ENCODE measurements around the gene RILPL1.
"Not testable (repeated sequence)": the region's sequence is repeated elsewhere in the genome, so short reads cannot be mapped to it uniquely, and the experiment has no call there.

The RILPL1 gene

DNA sequence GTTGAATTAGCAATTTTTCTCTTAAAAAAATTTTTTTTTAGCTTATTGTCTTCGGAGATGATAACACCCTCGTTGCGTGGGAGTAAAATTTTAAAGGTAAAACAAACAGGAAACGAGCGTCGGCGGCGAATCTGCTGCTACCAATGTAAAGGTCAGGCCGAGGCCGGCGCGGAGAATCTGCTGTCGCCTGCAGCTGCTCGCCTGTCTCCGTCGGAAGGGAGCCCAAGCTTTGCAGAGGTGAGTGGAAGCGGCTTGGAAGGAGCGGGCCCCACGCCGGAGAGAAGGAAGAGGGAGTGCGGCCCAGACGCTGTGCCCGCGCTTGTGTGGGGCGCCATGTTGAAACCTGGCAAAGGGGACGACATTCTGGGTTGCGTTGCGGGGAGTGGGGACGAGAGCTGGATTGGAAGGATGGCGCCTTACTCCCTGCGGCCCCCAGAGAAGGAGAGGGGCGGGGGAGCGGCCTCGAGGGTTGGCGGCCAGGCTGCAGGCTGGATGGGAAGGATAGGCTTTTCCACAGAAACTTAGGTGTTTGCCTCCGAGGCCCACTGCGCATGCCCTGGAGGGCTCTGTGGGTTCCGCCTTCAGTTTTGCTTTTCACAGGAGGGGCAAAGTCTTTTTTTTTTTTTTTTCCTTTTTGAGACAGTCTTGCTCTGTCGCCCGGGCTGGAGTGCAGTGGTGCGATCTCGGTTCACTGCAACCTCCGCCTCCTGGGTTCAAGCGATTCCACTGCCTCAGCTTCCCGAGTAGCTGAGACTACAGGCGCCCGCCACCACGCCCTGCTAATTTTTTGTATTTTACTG, 75.3 kb downstream of the RILPL1 start, which contains the start of gene SNRNP35:
SNRNP35 (plus strand) TSS at position 160 of the 800 bp plus-strand sequence. CDS start 7,402 bp downstream, outside the sequence.
- DNase-seq: peak; percentile 64 to 83 (median 81)

DNA sequence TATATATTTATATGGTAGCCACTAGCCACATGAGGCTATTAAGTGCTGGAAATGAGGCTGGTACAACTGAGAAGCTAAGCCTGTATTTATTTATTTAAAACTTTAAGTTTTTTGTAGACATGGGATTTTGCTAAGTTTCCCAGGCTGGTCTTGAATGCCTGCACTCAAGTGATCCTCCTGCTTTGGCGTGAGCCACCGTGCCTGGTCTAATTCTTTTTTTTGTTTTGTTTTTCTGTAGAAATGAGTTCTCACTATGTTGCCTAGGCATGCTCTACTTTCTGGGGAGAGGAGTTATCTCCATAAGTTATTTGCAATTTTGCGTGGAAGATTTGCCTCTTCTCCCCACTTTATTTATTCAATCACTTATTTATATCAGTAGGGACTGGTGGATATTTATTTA, 80.4 kb downstream of the RILPL1 start:
- DNase-seq: no peak

DNA sequence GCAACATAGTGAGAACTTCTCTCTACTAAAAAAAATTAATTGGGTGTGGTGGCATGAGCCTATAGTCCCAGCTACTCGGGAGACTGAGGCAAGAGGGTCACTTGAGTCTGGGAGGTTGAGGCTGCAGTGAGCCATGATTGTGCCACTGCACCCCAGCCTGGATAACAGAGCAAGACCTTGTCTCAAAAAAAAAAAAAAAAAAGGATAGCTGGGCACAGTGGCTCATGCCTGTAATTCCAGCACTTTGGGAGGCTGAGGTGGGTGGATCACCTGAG, 81.3 kb downstream of the RILPL1 start:
- not testable (repeated sequence) for DNase-seq

DNA sequence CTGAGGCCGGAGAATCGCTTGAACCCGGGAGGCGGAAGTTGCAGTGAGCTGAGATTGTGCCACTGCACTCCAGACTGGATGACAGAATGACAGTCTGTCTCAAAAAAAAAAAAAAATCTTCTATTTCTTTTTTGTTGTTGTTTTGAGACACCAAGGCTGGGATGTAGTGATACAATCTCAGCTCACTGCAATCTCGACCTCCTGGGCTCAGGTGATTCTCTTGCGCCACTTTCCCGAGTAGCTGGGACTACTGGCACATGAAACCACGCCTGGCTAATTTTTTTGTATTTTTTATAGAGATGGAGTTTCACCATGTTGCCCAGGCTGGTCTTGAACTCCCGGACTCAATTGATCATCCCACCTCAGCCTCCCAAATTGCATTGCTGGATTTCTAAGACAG, 82.9 kb downstream of the RILPL1 start:
- DNase-seq: no peak

DNA sequence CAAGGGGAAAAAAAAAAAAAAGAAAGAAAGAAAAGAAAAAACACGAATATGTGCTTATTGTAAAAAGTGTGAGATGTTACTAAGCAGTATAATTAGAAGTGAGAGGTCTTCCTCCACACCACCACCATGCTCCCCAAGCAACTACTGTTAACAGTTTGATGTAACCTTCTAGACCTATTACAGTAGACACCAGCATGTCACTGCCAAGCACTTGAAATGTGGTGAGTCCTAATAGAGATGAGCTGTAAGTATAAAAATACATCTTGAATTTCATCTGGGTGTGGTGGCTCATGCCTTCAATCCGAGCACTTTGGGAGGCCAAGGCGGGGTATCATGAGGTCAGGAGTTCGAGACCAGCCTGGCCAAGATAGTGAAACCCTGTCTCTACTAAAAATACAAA, 83.7 kb downstream of the RILPL1 start:
- DNase-seq: no peak

DNA sequence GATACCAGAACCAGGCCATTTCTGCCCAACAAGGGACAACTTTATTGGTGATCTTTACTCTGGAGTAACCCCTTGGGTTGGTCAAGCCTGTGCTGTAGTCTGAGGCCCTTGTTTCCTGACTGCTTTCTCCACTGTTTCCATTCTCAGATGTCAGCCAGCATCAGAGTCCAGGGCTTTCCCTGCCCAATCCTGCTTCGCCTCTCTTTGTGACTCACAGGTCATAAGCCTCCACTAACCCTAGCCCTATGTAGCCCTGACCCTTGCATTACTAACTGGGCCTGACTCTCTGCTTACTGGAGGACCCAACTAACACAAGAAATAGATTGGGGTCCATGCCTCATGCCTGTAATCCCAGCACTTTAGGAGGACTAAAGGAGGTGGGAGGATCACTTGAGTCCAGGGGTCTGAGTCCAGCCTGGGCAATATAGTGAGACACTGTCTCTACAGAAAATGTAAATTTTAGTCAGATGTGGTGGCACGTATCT, 84.2 kb downstream of the RILPL1 start:
- no peak for DNase-seq

DNA sequence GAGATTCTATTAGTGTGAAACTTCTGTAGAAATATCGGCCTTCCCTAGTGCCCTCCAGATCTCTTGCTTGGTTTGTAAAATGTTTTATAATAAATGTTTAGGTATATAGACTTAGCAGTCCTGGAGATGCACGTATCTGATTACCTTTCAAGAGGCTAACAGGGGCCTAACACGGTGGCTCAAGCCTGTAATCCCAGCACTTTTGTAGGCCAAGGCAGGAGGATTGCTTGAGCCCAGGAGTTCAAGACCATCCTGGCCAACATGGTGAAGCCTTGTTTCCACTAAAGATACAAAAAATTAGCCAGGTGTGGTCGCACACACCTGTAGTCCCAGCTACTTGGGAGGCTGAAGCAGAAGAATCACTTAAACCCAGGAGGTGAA, 87.2 kb downstream of the RILPL1 start:
- DNase-seq: no peak

DNA sequence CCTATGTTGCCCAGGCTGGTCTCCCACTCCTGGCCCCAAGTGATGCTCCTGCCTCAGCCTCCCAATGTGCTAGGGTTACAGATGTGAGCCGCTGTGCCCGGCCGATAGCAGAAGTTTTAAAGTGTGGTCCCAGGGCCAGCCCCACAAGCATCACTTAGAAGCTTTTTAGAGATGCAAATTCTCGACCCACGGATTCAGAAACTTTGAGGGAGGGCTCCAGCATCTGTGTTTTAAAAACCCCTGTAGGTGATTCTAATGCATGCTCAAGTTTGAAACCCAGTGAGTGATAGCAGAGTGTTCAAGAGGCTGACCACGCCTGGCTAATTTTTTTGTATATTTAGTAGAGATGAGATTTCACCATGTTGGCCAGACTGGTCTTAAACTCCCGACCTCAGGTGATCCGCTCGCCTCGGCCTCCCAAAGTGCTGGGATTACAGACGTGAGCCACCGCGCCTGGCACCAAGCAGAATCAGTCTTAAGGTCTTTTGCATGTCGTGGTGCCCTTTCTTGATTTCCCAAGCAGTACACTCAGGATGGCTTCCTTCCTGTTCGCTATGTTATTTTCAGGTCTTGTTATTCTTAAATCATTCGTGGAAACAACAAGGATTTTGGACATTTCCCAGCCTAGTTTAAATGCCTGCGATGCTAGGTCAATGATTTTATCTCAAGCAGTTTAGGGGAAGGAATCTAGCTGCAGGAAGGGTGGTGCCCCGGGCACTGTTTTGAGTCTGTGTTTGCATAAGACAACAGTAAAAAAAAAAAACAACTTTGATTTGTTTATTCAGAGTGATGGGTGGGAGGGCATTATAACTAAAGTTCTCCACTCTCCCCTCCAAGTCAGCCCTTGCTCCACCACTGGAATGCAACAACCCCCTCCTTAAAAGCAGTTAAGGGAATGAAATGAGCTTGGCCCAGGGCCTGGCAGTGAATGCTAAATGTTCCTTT, 87.9 kb downstream of the RILPL1 start:
- DNase-seq: no peak

DNA sequence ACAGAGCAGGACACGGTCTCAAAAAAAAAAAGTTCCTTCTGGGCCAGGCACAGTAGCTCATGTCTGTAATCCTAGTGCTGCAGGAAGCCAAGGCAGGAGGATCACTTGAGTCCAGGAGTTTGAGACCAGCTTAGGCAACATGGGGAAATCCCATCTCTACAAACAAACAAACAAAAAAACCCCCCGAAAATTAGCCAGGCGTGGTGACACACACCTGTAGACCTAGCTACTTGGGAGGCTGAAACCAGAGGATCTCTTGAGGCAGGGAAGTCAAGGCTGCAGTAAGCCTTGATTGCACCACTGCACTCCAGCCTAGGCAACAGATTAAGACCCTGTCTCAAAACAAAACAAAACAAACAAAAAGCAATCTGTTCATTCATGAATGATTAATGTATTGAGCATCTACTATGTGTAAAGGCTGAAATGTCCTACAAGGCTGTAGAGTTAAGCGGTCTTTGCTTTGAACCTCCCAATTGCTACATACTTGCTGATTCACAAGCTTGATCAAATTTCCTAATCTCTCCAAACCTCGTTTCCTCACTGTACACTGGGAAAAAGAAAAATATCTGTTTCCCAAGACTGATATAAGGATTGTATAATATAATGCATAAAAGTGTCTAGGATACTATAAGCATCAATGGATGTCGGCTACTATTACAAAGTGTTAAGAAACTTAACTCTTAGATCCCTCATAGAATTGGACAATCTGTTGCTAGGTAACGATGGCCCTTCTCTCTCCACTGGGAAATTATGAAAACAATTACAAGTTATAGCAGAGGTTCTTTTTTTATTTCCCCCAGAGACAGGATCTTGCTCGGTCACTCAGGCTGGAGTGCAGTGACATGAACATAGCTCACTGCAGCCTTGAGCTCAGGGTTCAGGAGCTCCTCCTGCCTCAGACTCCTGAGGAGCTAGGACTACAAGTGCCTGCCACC, 89.2 kb downstream of the RILPL1 start:
- no peak for DNase-seq

DNA sequence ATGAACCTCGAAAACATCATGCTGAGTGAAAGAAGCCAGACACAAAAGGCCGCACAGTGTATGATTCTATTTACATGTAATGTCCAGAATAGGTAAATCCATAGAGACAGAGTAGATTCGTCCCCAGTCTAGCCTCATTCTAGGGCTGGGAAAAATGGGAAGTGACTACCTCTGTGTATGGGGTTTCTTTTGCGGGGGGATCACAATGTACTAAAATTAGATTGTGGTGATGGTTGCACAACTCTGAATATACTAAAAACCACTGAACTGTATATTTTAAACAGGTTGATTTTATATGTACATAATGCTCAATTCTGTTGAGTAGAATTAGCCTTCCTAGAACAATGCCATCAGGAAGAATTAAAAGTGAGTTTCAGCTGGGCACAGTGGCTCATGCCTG, 90.7 kb downstream of the RILPL1 start:
- no peak for DNase-seq

DNA sequence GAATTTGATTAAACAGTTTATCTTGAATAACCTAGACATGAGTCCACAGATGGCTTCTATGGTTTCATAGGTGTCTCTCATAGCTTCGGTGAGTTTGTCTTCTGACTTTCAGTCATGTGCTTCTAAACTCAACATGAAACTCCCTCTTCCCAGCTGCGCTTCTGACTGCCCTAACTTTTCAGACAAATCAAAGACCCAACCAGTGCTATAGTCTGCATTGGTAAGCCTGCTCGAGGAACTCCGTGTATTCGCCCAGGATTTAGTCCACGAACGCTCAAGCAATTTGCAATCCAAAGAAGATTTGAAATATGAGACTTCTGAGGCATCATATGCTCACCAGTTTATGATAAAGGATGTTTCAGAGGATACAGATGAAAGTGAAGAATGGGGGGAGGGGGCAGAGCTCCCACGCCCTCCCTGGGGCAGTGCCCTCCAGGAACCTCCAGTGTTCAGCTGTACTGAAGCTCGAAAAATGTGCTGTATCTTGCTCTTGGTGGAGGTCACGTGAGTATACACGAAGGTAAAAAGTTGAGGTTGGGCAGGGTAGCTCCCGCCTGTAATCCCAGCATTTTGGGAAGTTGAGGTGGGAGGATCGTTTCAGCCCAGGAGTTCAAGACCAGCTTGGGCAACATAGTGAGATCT, 91.9 kb downstream of the RILPL1 start:
- no peak for DNase-seq

DNA sequence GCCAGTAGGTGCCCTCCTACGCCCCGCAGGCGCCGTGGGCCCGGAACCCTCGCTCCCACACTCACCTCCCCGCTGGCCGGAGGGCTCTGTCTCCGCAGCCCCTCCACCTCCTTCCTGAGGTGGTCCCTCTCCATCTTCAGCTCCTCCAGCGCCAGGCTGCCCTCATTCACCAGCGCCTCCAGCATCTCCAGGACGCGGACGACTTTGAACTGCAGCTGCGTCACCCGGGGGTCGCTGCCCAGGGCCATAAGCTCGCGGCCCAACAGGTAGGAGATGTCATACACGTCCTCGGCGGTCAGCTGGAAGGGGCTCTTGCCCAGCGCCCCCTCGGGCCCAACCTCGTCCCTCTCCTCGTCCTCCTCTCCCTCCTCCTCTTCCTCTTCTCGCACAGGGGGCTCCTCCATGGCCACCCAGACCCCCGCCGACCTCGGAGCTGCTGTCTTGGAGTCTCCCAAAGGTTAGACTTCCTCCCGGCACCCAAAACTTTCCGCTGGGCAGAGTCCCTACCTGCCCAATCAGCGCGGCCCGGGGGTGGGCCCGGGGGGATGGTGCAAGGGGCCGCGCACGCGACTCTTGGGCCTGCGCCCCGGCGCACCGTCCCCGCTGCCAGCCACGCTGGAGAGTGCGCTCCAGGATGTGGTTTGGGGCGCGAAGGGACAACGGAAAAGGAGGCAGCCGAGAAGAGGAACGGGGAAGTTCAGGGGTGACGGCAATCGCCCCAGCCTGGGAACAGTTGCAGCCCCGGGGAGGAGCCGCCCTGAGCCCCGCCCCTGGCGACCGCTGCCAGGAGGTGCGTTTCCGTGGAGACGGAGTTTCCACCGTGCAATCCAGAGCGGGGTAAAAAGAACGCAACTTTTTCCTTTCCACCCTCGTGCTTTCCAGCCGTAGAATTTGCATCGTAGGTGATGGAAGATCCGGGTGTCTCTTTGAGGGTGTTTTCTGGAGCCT, 97.2 kb downstream of the RILPL1 start, which contains the start of gene RILPL2:
RILPL2 (minus strand) TSS at position 668 of the 948 bp plus-strand sequence; CDS start at position 404, 264 bp downstream.
- DNase-seq: peak; percentile 68 to 80 (median 76)

DNA sequence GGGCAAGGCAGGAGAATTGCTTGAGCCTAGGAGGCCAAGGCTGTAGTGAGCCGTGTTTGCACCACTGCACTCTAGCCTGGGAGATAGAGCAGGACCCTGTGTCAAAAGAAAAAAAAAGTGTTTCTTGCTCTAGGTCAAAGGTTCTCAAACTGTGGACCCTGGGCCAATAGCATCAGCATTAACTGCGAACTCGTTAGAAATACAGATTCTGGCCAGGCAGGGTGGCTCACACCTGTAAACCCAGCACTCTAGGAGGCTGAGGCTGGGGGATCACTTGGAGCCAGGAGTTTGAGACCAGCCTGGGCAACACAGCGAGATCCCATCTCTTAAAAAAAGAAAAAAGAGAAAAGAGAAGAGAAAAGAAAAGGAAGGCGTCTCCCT, 97.9 kb downstream of the RILPL1 start:
- no peak for DNase-seq

DNA sequence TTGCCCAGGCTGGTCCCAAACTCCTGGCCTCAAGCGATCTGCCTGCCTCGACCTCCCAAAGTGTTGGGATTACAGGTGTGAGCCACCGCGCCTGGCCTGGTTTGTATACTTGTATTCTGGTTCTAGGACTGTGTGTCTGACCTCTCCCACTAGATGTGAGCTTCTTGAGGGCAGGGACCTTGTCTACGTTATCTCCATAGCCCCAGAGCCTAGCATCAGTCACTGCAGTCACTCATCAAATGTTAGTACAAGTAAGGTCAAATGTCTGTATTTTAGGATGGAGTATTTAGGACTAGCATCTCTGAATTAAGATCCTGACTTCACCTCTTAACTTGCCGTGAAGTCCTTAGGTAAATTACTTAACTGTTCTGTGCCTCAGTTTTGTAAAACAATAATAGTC, 99.9 kb downstream of the RILPL1 start:
- no peak for DNase-seq

DNA sequence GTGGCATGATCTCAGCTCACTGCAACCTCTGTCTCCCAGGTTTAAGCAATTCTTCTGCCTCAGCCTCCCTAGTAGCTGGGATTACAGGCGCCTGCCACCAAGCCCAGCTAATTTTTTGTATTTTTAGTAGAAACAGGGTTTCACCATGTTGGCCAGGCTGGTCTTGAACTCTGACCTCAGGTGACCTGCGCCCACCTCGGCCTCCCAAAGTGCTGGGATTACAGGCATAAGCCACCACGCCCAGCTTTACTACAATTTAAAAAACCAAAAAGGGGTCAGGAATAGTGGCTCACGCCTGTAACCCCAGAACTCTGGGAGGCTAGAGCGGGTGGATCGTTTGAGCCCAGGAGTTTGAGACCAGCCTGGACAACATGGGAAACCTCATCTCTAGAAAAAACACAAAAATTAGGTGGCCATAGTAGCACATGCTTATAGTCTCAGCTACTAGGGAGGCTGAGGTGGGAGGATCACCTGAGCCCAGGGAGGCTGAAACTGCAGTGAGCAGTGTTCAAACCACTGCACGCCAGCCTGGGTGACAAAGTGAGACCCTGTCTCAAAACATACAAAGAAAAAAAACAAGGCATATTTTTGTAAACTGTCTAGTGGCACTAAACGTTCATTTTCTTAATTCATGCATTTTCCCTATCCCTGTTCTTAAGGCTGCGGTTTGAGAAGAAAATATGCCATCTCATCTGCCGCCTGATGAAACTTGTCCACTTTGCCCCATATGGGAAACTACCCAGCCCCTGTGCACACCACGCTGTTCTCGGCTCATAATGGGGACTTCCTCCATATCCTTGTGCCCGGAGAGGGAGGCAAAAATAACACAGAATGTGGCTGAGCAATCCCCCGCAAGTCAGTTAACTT, 101.3 kb downstream of the RILPL1 start:
- not testable (repeated sequence) for DNase-seq

DNA sequence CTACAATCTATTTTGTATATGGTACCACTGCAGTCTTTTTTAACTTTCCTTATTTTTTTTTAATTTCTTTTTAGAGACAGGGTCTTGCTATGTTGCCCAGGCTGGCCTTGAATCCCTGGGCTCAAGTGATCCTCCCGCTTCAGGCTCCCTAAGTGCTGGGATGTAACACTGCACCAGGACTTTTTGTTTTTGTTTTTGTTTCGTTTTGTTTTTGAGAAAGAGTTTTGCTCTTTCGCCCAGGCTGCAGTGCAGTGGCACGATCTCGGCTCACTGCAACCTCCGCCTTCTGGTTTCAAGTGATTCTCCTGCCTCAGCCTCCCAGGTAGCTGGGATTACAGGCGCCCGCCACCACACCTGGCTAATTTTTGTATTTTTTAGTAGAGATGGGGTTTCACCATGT, 104.4 kb downstream of the RILPL1 start:
- not testable (repeated sequence) for DNase-seq

DNA sequence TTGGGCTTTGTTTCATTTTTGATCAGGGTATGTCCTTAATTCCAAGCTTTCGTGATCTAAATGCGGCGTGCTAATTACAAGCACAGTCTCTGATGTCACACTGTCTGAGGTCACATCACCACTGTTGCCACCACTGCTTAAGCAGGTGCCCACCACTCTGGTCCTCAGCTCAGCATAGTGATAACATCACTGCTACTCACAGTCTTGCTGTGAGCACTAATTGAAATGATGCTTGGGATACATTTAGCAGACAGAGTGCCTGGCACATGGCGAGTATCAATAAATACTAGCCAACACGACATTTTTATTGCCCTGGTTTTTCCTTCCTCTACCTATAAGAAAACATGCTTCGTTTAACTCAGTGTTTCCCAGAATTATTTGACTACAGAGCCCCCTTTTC, 104.9 kb downstream of the RILPL1 start:
- no peak for DNase-seq

DNA sequence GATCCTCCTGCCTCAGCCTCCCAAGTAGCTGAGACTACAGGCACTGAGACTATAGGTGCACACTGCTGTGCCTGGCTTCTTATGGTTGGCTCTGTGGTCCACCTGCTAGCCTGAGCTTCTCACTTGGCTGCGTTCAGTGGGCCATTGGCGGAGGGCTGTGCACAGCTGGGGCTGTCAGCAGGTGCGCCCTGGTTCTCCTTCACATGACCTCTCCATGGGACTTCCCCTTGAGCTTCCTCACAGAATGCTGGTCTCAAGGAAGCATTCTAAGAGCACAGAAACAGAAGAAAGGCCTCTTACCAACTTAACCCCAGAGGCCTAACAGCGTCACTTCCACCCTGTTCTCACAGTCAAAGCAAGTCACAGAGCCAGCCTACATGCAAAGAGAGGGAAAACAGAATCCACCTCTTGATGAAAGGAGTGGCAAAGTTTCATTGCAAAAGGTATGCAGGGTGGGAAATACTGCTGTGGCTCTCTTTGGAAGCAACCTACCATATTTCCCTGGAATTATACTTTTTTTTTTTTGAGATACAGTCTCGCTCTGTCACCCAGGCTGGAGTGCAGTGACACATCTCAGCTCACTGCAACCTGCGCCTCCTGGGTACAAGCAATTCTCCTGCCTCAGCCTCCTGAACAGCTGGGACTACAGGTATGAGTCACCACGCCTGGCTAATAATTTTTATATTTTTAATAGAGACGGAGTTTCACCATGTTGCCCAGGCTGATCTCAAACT, 106.3 kb downstream of the RILPL1 start:
- DNase-seq: no peak

DNA sequence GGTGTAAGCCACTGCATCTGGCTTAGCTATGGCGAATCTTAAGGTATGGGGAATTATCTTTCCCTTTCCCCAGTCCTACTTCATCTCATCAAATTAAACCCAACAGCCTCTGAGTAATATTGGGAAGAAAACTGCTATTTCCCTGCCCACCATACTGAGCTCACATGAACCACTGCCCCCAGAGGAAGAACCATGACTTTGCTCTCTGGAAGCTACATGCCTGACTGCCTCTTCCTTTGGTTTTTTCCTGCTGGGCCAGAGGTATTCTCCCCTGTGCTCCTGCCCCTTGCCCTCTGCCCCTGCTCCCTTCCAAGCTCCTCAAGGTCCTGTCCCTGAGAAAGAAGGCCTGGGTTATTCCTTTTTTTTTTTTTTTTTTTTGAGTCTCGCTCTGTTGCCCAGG, 112.2 kb downstream of the RILPL1 start:
- DNase-seq: no peak

All from activated naive CD4-positive, alpha-beta T cell (primary cell).